PFSK-1 (cell line): ENCODE data around the gene RPH3AL.

Source experiments
- POLR2AphosphoS5 ChIP-seq: IDR thresholded peaks from 2 replicates; pipeline ENCODE4 v1.6.1; 2012; ENCODE audit warnings: low read depth, mild to moderate bottlenecking, control low read depth, low read length, moderate library complexity
- REST ChIP-seq, 2 experiments: IDR thresholded peaks; 2 replicates each; pipeline versions ENCODE4 v1.6.1 to v1.8.0; 2011 to 2012; ENCODE audit warnings: low read depth in 2 of 2, low read length in 2 of 2, control low read depth in 1 of 2, inconsistent platforms in 1 of 2, mild to moderate bottlenecking in 1 of 2, moderate library complexity in 1 of 2; ENCODE audit not compliant: insufficient read depth in 1 of 2
- SIN3A ChIP-seq: IDR thresholded peaks from 2 replicates; pipeline ENCODE4 v1.6.1; 2012; ENCODE audit warnings: mild to moderate bottlenecking, low read length, moderate library complexity, borderline replicate concordance; ENCODE audit not compliant: insufficient read depth
- TAF1 ChIP-seq: IDR thresholded peaks from 2 replicates; pipeline ENCODE4 v1.6.1; 2012; ENCODE audit warnings: low read length, control low read depth, borderline replicate concordance; ENCODE audit not compliant: insufficient read depth

DNA sequence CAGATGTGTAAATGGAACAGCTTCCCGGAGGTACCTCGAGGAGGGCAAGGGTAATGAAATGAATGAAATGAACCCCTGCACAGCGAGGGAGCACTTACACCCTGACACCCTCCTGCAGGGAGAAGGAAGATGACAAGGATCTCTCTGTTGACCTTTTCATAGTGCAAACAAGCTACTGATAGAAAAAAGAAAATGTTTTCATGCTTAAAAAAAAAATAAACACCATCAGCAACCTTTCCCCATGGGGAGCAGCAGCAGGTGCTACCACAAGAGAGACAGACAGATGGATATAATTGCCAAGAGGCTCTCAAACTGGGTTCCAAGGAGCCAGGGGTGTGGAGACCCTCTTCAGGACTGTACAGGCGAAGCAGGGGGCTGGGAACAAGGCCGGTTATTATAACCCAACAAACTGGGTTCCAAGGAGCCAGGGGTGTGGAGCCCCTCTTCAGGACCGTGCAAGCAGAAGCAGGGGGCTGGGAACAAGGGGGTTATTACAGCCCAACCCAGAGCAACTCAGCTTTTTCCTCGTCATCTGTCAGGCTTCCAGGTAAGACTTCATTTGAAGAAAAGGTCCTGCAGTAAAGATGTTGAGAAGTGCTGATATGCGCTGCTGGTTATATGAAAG lies 718 bp upstream of the RPH3AL start:
- TF ChIP-seq TAF1 (no peak), POLR2AphosphoS5 (no peak), SIN3A (no peak), REST (IDR thresholded peaks at IDR 0.05; ENCODE audit: insufficient read depth in 1 of 2, low read depth in 2 of 2, low read length in 2 of 2) (no peak; a peak in 1 of 4 replicates)
